Gastroesophageal sphincter (tissue), 3 donors: ENCODE results near the gene TPST1.

Source experiments
- CTCF ChIP-seq, 4 experiments: fragments of 200-600 bp in 2 of 4; fragments of 450-650 bp in 2 of 4; sonication (generic) in 1 of 4; IDR thresholded peaks; one replicate each; pipeline ENCODE4 v1.5.1; 2017 to 2019; ENCODE audit warnings: antibody characterized with exemption in 4 of 4, mild to moderate bottlenecking in 2 of 4, moderate library complexity in 2 of 4
- EP300 ChIP-seq: sonication (generic); formaldehyde crosslinking; IDR thresholded peaks from one replicate; pipeline ENCODE4 v1.6.1; 2017; ENCODE audit warnings: antibody characterized with exemption, mild to moderate bottlenecking
- POLR2A ChIP-seq, 2 donors: fragments of 450-650 bp; IDR thresholded peaks; one replicate each; pipeline ENCODE4 v1.6.1; 2017; ENCODE audit warnings: antibody characterized with exemption in 2 of 2, mild to moderate bottlenecking in 2 of 2, moderate library complexity in 1 of 2
- POLR2AphosphoS5 ChIP-seq: sonication (generic); formaldehyde crosslinking; IDR thresholded peaks from one replicate; pipeline ENCODE4 v1.6.1; 2017; ENCODE audit warnings: antibody characterized with exemption

- no peak for TF ChIP-seq CTCF (IDR thresholded peaks at IDR 0.05)
- TF ChIP-seq POLR2A (IDR thresholded peaks at IDR 0.05): no peak
- peak; percentile 24 for TF ChIP-seq POLR2AphosphoS5
- no peak for TF ChIP-seq EP300
These were observed 125.8 kb downstream of the TPST1 start for GRCh38 chr7:66330961-66331360.
